Measurements from ENCODE around the gene MSX1. TPM values are rescaled to one million over a fixed set of nuclear protein-coding genes. Genes with fewer than 3 reads are reported as not detected.

MSX1 gene
- polyA plus RNA-seq, 1 donor (not counting 4 experiments of a cell fraction or from before 2014, with no cell fraction given): not detected

GRCh38 chr4:4838936-4839810, 20.3 kb upstream of the MSX1 start:
- FAIRE-seq: no peak
- DNase-seq (ENCODE audit: low read depth, low spot score): no peak
- no peak overlapping the region for H2AFZ ChIP-seq (ENCODE audit: control insufficient read depth, low read length)
- no peaks in the 10 kb centered on the region for H3K36me3 ChIP-seq (ENCODE audit: control insufficient read depth in 2 of 2, extremely low read depth in 1 of 2, insufficient read depth in 2 of 2, low read length in 2 of 2)
- H3K9me3 ChIP-seq (ENCODE audit: control insufficient read depth, low read depth, low read length): no peaks in the 10 kb centered on the region
- TF ChIP-seq EZH2 (IDR thresholded peaks at IDR 0.05; ENCODE audit: low read length): no peak
- H3K9me1 ChIP-seq (ENCODE audit: control insufficient read depth, extremely low read depth, insufficient read depth, low read length): no peaks in the 10 kb centered on the region
- no peak overlapping the region for H3K4me3 ChIP-seq (ENCODE audit: control insufficient read depth in 2 of 3, extremely low read depth in 1 of 3, insufficient read depth in 2 of 3, low read depth in 1 of 3, low read length in 3 of 3)
- no peak overlapping the region for H3K4me2 ChIP-seq (ENCODE audit: control insufficient read depth, extremely low read depth, insufficient read depth, low read depth, low read length)
- H3K27me3 ChIP-seq (ENCODE audit: control insufficient read depth, extremely low read depth, insufficient read depth, low read length): peaks cover 15% of the 10 kb centered on the region
- H3K9ac ChIP-seq (ENCODE audit: control insufficient read depth, extremely low read depth, insufficient read depth, low read length): no peak overlapping the region
- H3K27ac ChIP-seq (ENCODE audit: control insufficient read depth, insufficient read depth, low read length): no peak overlapping the region
- no peaks in the 10 kb centered on the region for H4K20me1 ChIP-seq (ENCODE audit: control insufficient read depth, extremely low read depth, insufficient read depth, low read length)
- H3K4me1 ChIP-seq (ENCODE audit: control insufficient read depth, extremely low read depth, insufficient read depth, low read length): no peaks in the 10 kb centered on the region
- dilution Hi-C loops (cut with MboI; ENCODE audit: extremely low pct_ligation_motif_present, low sequenced_read_pairs): no loop called here
- H3K79me2 ChIP-seq (ENCODE audit: control insufficient read depth, insufficient read depth, low read length): no peaks in the 10 kb centered on the region

- Histone ChIP-seq H3K27me3 (ENCODE audit: control insufficient read depth, extremely low read depth, insufficient read depth, low read length) (peaks cover 15% of the 10 kb centered on the region), H3K9me3 (ENCODE audit: control insufficient read depth, low read depth, low read length) (no peaks in the 10 kb centered on the region), H3K4me3 (ENCODE audit: control insufficient read depth in 2 of 3, extremely low read depth in 1 of 3, insufficient read depth in 2 of 3, low read depth in 1 of 3, low read length in 3 of 3) (no peak overlapping the region)
These were observed 19.1 kb upstream of the MSX1 start for GRCh38 chr4:4840351-4840750.

More at GRCh38 chr4:4840351-4840750, 19.1 kb upstream of the MSX1 start:
- Histone ChIP-seq H4K20me1 (ENCODE audit: control insufficient read depth, extremely low read depth, insufficient read depth, low read length) (no peaks in the 10 kb centered on the region), H3K4me2 (ENCODE audit: control insufficient read depth, extremely low read depth, insufficient read depth, low read depth, low read length) (no peak overlapping the region), H2AFZ (ENCODE audit: control insufficient read depth, low read length) (no peak overlapping the region), H3K36me3 (ENCODE audit: control insufficient read depth in 2 of 2, extremely low read depth in 1 of 2, insufficient read depth in 2 of 2, low read length in 2 of 2) (no peaks in the 10 kb centered on the region), H3K9me1 (ENCODE audit: control insufficient read depth, extremely low read depth, insufficient read depth, low read length) (no peaks in the 10 kb centered on the region), H3K27ac (ENCODE audit: control insufficient read depth, insufficient read depth, low read length) (no peak overlapping the region), H3K4me1 (ENCODE audit: control insufficient read depth, extremely low read depth, insufficient read depth, low read length) (no peaks in the 10 kb centered on the region), H3K79me2 (ENCODE audit: control insufficient read depth, insufficient read depth, low read length) (no peaks in the 10 kb centered on the region), H3K9ac (ENCODE audit: control insufficient read depth, extremely low read depth, insufficient read depth, low read length) (no peak overlapping the region)
- TF ChIP-seq CTCF (optimal IDR thresholded peaks at IDR 0.05 in 1 of 3, IDR thresholded peaks at IDR 0.05 in 1 of 3, conservative IDR thresholded peaks at IDR 0.05 in 1 of 3; ENCODE audit: extremely low read depth in 1 of 3, insufficient read depth in 2 of 3, low read length in 3 of 3): no peak
- no peak for TF ChIP-seq EZH2 (IDR thresholded peaks at IDR 0.05; ENCODE audit: low read length)
- DNase-seq (ENCODE audit: low read depth, low spot score) (no peak), FAIRE-seq (no peak)
- dilution Hi-C loops (cut with MboI; ENCODE audit: extremely low pct_ligation_motif_present, low sequenced_read_pairs): no loop called here
